ENCODE measurements around the gene TNC.

GRCh38 chr9:115155037-115155436, 37.1 kb upstream of the TNC start:
- TF ChIP-seq CTCF (IDR thresholded peaks at IDR 0.05 in 8 of 11, conservative IDR thresholded peaks at IDR 0.05 in 3 of 11) (no peak), POLR2A (IDR thresholded peaks at IDR 0.05) (no peak)

All from spleen (tissue), 7 donors.